Mesodermal cell (in vitro differentiated cells): Measurements from ENCODE around the gene ATL2.

ENCODE experiments used
- H3K27ac ChIP-seq: 2 replicates; pipeline ENCODE4 v1.7.0; 2013; ENCODE audit warnings: mild to moderate bottlenecking, low read depth, low read length, moderate library complexity; ENCODE audit not compliant: severe bottlenecking
- H3K36me3 ChIP-seq: 2 replicates; pipeline ENCODE4 v1.7.1; 2013; ENCODE audit warnings: mild to moderate bottlenecking, low read length, moderate library complexity; ENCODE audit not compliant: control insufficient read depth, insufficient read depth
- H3K4me1 ChIP-seq: one replicate; pipeline ENCODE4 v1.7.1; 2013; ENCODE audit warnings: mild to moderate bottlenecking, low read length; ENCODE audit not compliant: insufficient read depth, control insufficient read depth, poor library complexity, severe bottlenecking
- H3K4me3 ChIP-seq: 2 replicates; pipeline ENCODE4 v1.7.0; 2013; ENCODE audit warnings: low read length, control low read depth, mild to moderate bottlenecking; ENCODE audit not compliant: insufficient read depth, poor library complexity, severe bottlenecking; ENCODE audit errors: extremely low read depth
- H3K9me3 ChIP-seq: 2 replicates; pipeline ENCODE4 v1.7.1; 2013; ENCODE audit warnings: mild to moderate bottlenecking, low read length, moderate library complexity; ENCODE audit not compliant: control insufficient read depth
- WGBS, 2 experiments: methylation state at CpG; one replicate each; pipeline ENCODE4 v1.1.5; 2013; ENCODE audit warnings: missing lambda C conversion rate in 2 of 2; ENCODE audit not compliant: insufficient coverage in 2 of 2; 5-methylcytosine and 5-hydroxymethylcytosine counted together

The ATL2 gene

DNA sequence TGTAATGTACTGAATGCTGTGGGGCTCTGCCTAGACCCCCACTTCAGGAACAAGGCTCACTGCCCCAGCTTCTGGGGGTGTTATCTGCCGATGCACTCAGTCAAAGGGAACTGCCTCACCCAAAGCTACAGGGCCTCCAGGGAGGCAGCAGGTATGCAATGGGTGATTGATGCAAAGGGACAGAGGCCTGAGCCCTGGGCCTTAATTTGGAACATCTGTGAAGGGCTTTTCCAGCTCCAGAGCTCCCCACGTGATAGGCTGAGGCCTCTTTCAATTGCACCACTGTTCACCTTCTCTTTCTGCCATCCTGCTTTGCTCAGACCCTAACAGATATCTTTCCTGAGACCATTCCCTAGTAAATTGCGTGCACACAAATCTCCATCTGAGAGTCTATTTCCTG is 131.0 kb downstream of the ATL2 start:
- WGBS, 2 experiments = 73 to 87% methylated on average over 1 to 3 of the region's 3 CpGs
- Histone ChIP-seq H3K4me3 (no peak overlapping the region), H3K36me3 (no peaks in the 10 kb centered on the region), H3K9me3 (no peaks in the 10 kb centered on the region), H3K4me1 (peaks cover 11% of the 10 kb centered on the region), H3K27ac (no peak overlapping the region)

DNA sequence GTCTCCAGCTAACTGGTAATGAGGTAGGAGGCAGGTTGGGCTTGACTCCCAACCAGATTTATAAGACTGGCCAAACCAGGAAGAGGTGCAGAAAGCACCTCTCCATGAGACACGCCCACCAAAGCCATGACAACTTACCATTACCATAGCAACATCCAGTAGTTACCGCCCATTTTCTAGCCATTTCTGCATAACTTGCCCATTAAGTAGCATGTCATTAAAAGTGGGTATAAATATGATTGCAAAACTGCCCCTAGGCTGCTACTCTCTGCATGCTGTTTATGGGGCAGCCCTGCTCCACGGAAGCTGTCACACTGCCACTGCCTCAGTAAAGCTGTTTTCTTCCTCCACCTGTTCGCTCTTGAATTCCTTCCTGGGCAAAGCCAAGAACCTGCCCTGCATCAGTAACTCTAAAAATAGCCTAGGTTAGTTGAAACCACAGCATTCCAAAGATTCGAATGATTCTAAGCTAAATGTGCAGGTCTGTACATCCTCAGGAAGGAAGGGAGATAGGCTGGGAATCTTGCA is 131.9 kb downstream of the ATL2 start:
- WGBS, 2 experiments = 85 to 100% methylated on average over 2 to 3 of the region's 5 CpGs
- H3K9me3 ChIP-seq = no peaks in the 10 kb centered on the region
- no peak overlapping the region for H3K4me3 ChIP-seq
- peaks cover 11% of the 10 kb centered on the region for H3K4me1 ChIP-seq
- no peak overlapping the region for H3K27ac ChIP-seq
- no peaks in the 10 kb centered on the region for H3K36me3 ChIP-seq

DNA sequence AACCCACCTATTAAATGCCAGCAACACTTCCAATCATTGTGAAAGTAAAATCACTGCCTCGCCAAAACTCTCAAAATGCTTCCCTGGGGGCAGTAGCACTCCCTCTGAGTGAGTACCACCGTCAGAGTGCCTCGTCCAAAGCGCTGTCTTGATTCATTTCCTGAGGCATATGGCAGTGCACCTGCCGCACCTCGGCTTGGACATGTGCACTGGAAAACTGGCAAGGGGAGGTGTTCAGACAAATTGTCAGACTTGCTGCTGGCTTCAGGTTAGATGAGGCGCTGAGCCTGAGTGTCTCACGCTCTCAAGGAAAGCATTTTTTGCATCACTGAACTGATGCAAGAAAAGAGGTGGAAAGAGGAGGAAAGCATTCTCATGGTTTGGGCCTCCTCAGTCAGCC is 132.8 kb downstream of the ATL2 start:
- no peak overlapping the region for H3K27ac ChIP-seq
- peaks cover 11% of the 10 kb centered on the region for H3K4me1 ChIP-seq
- H3K4me3 ChIP-seq = no peak overlapping the region
- WGBS, 2 experiments = 87 to 93% methylated on average over 8 of the region's 8 CpGs
- no peaks in the 10 kb centered on the region for H3K9me3 ChIP-seq
- no peaks in the 10 kb centered on the region for H3K36me3 ChIP-seq
